Sigmoid colon (tissue), 3 donors: ENCODE data around the gene USP27X.

Experiments
- CTCF ChIP-seq, 4 experiments: fragments of 450-650 bp in 3 of 4; fragments of 200-600 bp in 1 of 4; IDR thresholded peaks; one replicate each; pipeline ENCODE4 v1.5.1; 2016 to 2019; ENCODE audit warnings: antibody characterized with exemption in 4 of 4, mild to moderate bottlenecking in 3 of 4, moderate library complexity in 2 of 4
- POLR2A ChIP-seq, 2 donors: fragments of 450-650 bp; IDR thresholded peaks; one replicate each; pipeline ENCODE4 v1.6.1; 2016; ENCODE audit warnings: antibody characterized with exemption in 2 of 2, mild to moderate bottlenecking in 2 of 2, moderate library complexity in 2 of 2

GRCh38 chrX:49878128-49878833, 1.0 kb upstream of the USP27X start:
- no peak for TF ChIP-seq CTCF (IDR thresholded peaks at IDR 0.05)
- no peak for TF ChIP-seq POLR2A (IDR thresholded peaks at IDR 0.05)
